Loucy (cell line): ENCODE results near the gene OR8B12.

ENCODE experiments used
- H2AFZ ChIP-seq: fragments of 200-600 bp; sonication (generic); 2 replicates; pipeline ENCODE4 v1.6.0; 2016; ENCODE audit warnings: antibody characterized with exemption, mild to moderate bottlenecking, low read length, moderate library complexity
- H3F3A ChIP-seq: fragments of 200-600 bp; 2 replicates; pipeline ENCODE4 v1.6.0; 2016; ENCODE audit warnings: antibody characterized with exemption, low read depth, mild to moderate bottlenecking
- H3K27me3 ChIP-seq: fragments of 200-600 bp; sonication (generic); 2 replicates; pipeline ENCODE4 v1.6.1; 2014; ENCODE audit warnings: low read length, mild to moderate bottlenecking; ENCODE audit not compliant: insufficient read depth, poor library complexity, severe bottlenecking
- H3K36me3 ChIP-seq: fragments of 200-600 bp; sonication (generic); 2 replicates; pipeline ENCODE4 v1.6.1; 2016; ENCODE audit warnings: low read length; ENCODE audit not compliant: insufficient read depth
- H3K4me1 ChIP-seq: fragments of 200-600 bp; sonication (generic); 2 replicates; pipeline ENCODE4 v1.5.1; 2014; ENCODE audit warnings: low read length, mild to moderate bottlenecking; ENCODE audit not compliant: insufficient read depth, poor library complexity, severe bottlenecking
- H3K4me2 ChIP-seq: fragments of 200-600 bp; sonication (generic); 2 replicates; pipeline ENCODE4 v1.6.0; 2014; ENCODE audit warnings: antibody characterized with exemption, low read length, low read depth, mild to moderate bottlenecking; ENCODE audit not compliant: poor library complexity, severe bottlenecking
- H3K4me3 ChIP-seq: fragments of 200-600 bp; sonication (generic); 2 replicates; pipeline ENCODE4 v1.5.1; 2014; ENCODE audit warnings: low read length, mild to moderate bottlenecking, mixed read lengths; ENCODE audit not compliant: poor library complexity, severe bottlenecking
- H3K79me2 ChIP-seq: fragments of 200-600 bp; sonication (generic); 2 replicates; pipeline ENCODE4 v1.6.1; 2014; ENCODE audit warnings: low read length; ENCODE audit not compliant: insufficient read depth
- H3K9ac ChIP-seq: fragments of 200-600 bp; sonication (generic); 2 replicates; pipeline ENCODE4 v1.6.0; 2014; ENCODE audit warnings: mild to moderate bottlenecking, low read depth, low read length, moderate library complexity; ENCODE audit not compliant: poor library complexity, severe bottlenecking
- H3K9me2 ChIP-seq: fragments of 200-600 bp; sonication (generic); replicated peaks from 2 replicates; pipeline ENCODE4 v1.6.1; 2016; ENCODE audit warnings: low read depth, low read length, mixed read lengths
- H3K9me3 ChIP-seq: fragments of 200-600 bp; sonication (generic); 2 replicates; pipeline ENCODE4 v1.6.1; 2014; ENCODE audit warnings: mild to moderate bottlenecking, antibody characterized with exemption, low read length, low read depth; ENCODE audit not compliant: insufficient read depth
- H4K20me1 ChIP-seq: fragments of 200-600 bp; sonication (generic); 2 replicates; pipeline ENCODE4 v1.6.0; 2014; ENCODE audit warnings: antibody characterized with exemption, low read length, mild to moderate bottlenecking; ENCODE audit not compliant: insufficient read depth, poor library complexity, severe bottlenecking
- CTCF ChIP-seq: fragments of 200-600 bp; sonication (generic); conservative IDR thresholded peaks from 2 replicates; pipeline ENCODE4 v1.5.1; 2014; ENCODE audit warnings: mild to moderate bottlenecking, antibody characterized with exemption, low read length
- EZH2phosphoT487 ChIP-seq: fragments of 200-600 bp; IDR thresholded peaks from 2 replicates; pipeline ENCODE4 v1.6.1; 2018; ENCODE audit warnings: antibody characterized with exemption, mild to moderate bottlenecking, moderate library complexity, borderline replicate concordance

OR8B12 gene

DNA sequence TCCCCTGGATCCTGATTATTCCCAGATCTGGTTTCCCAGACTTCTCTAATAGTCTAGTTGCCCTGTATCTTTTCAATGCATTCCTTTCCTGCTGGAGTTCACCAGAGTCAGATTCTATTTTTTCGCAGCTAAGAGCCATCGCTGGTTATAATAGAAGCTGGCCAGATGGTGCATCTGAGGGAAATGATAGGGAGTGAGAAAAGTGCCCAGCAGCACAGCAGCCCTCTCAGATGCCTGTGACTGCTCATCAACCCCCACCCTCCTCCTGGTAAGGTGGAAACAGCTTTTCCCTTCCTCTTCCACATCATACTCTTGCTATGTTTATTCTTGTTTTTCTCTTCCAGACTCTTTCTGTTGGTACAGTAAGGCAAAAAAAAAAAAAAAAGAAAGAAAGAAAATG lies 39.1 kb upstream of the OR8B12 start:
- Histone ChIP-seq H3K4me3 (no peak overlapping the region), H3K79me2 (no peaks in the 10 kb centered on the region), H3K4me2 (no peak overlapping the region), H3K9ac (no peak overlapping the region), H3K27me3 (no peaks in the 10 kb centered on the region), H3F3A (no peaks in the 10 kb centered on the region), H4K20me1 (no peaks in the 10 kb centered on the region), H3K36me3 (no peaks in the 10 kb centered on the region), H3K4me1 (no peaks in the 10 kb centered on the region), H3K9me3 (no peaks in the 10 kb centered on the region), H2AFZ (no peak overlapping the region), H3K9me2 (no peaks in the 10 kb centered on the region)
- TF ChIP-seq CTCF: no peak
- TF ChIP-seq EZH2phosphoT487: no peak

DNA sequence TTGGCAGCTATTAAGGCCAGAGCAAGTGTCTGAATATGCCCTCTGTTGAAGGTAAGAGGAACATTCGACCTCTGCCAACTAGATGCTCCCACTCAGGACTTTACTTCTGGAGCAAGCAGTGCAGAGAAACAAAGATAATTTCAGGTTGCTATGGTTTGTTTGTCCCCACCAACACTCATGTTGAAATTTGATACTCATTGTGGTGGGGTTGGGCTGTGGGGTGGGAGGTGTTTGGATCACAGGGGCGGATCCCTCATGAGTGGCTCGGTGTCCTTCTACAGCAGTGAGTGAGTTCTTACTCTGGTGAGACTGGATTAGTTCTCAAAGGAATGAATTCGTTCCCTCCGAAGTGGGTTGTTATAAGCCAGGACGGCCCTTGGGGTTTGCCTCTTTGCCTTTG lies 38.4 kb upstream of the OR8B12 start:
- H3K9ac ChIP-seq: no peak overlapping the region
- TF ChIP-seq EZH2phosphoT487 (no peak), CTCF (no peak)
- no peaks in the 10 kb centered on the region for H3K36me3 ChIP-seq
- H3K4me1 ChIP-seq: no peaks in the 10 kb centered on the region
- H3K27me3 ChIP-seq: no peaks in the 10 kb centered on the region
- H3K9me2 ChIP-seq: no peaks in the 10 kb centered on the region
- H3F3A ChIP-seq: no peaks in the 10 kb centered on the region
- no peak overlapping the region for H3K4me2 ChIP-seq
- no peaks in the 10 kb centered on the region for H3K79me2 ChIP-seq
- H2AFZ ChIP-seq: no peak overlapping the region
- no peaks in the 10 kb centered on the region for H3K9me3 ChIP-seq
- H3K4me3 ChIP-seq: no peak overlapping the region
- H4K20me1 ChIP-seq: no peaks in the 10 kb centered on the region

GRCh38 chr11:124578761-124579160 lies 35.3 kb upstream of the OR8B12 start:
- no peak overlapping the region for H3K4me3 ChIP-seq

More at GRCh38 chr11:124578761-124579160, 35.3 kb upstream of the OR8B12 start:
- H3K9me3 ChIP-seq: no peaks in the 10 kb centered on the region
- no peaks in the 10 kb centered on the region for H3K79me2 ChIP-seq
- H3K27me3 ChIP-seq: no peaks in the 10 kb centered on the region
- TF ChIP-seq CTCF (no peak), EZH2phosphoT487 (no peak)
- H3K9me2 ChIP-seq: no peaks in the 10 kb centered on the region
- no peaks in the 10 kb centered on the region for H4K20me1 ChIP-seq
- H3K4me1 ChIP-seq: no peaks in the 10 kb centered on the region
- no peak overlapping the region for H3K4me2 ChIP-seq
- H2AFZ ChIP-seq: no peak overlapping the region
- H3K9ac ChIP-seq: no peak overlapping the region
- H3K36me3 ChIP-seq: no peaks in the 10 kb centered on the region
- H3F3A ChIP-seq: no peaks in the 10 kb centered on the region
